Suprapubic skin (tissue), 4 donors: Measurements from ENCODE around the gene SLC8A1.

ENCODE experiments used
- CTCF ChIP-seq, 2 donors: fragments of 200-600 bp in 1 of 2; fragments of 450-650 bp in 1 of 2; sonication (generic) in 1 of 2; IDR thresholded peaks; one replicate each; pipeline ENCODE4 v1.5.1; 2016 to 2019; ENCODE audit warnings: antibody characterized with exemption in 2 of 2, mild to moderate bottlenecking in 1 of 2, moderate library complexity in 1 of 2
- EP300 ChIP-seq: sonication (generic); formaldehyde crosslinking; IDR thresholded peaks from one replicate; pipeline ENCODE4 v1.6.1; 2017; ENCODE audit warnings: antibody characterized with exemption
- POLR2A ChIP-seq, 2 donors: fragments of 450-650 bp; IDR thresholded peaks; one replicate each; pipeline ENCODE4 v1.6.1; 2017; ENCODE audit warnings: antibody characterized with exemption in 2 of 2, mild to moderate bottlenecking in 2 of 2, moderate library complexity in 2 of 2
- POLR2AphosphoS5 ChIP-seq, 3 donors: sonication (generic); formaldehyde crosslinking; IDR thresholded peaks; one replicate each; pipeline ENCODE4 v1.6.1; 2017; ENCODE audit warnings: antibody characterized with exemption in 3 of 3

GRCh38 chr2:40177366-40177765 lies 274.5 kb downstream of the SLC8A1 start:
- TF ChIP-seq CTCF (IDR thresholded peaks at IDR 0.05): no peak
- TF ChIP-seq POLR2AphosphoS5 (IDR thresholded peaks at IDR 0.05): no peak
- no peak for TF ChIP-seq POLR2A (IDR thresholded peaks at IDR 0.05)
- no peak for TF ChIP-seq EP300
